ENCODE data around the gene CRISP3. TPM values are rescaled to one million over a fixed set of nuclear protein-coding genes. Genes with fewer than 3 reads are reported as not detected.

The CRISP3 gene
- total and polyA plus RNA-seq, 2 donors (not counting 1 experiment from before 2014, with no cell fraction given): not detected

DNA sequence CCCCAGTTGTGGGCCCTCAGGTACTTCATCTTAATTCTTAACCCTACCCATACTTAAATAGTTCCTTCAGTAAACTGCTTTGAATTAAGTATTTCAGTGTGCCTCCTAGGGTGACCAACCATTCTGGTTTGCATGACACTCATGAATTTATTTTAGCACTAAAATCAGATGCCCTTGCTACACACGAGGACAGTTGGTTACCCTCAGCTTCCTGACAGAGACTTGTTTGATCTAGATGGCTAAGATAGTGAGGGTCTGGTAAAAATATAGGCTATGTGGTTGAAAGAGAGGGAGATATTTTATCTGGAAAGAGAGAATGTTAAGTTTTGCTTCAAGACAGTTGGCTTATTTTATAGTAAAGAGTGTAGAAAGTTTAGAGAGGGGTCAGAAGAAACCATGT is 32.3 kb upstream of the CRISP3 start:
- Mint-ChIP-seq H3K27ac (no peak overlapping the region), H3K27me3 (no peaks in the 10 kb centered on the region), H3K4me3 (no peak overlapping the region), H3K4me1 (no peaks in the 10 kb centered on the region), H3K9me3 (ENCODE audit: insufficient read depth) (peaks cover 3% of the 10 kb centered on the region)
- Histone ChIP-seq H4K20me1 (ENCODE audit: control insufficient read depth, insufficient read depth, low read length, poor library complexity, severe bottlenecking) (no peaks in the 10 kb centered on the region), H3K27me3 (replicated peaks in 1 of 4; ENCODE audit: control extremely low read depth in 1 of 4, control insufficient read depth in 3 of 4, insufficient read depth in 4 of 4, low read length in 3 of 4) (no peaks in the 10 kb centered on the region), H3K4me1 (ENCODE audit: control insufficient read depth in 2 of 2, insufficient read depth in 2 of 2, low read length in 2 of 2) (no peaks in the 10 kb centered on the region), H2AFZ (ENCODE audit: insufficient read depth, low read depth, low read length, poor library complexity, severe bottlenecking) (no peak overlapping the region), H3K9me3 (ENCODE audit: control extremely low read depth in 1 of 3, control insufficient read depth in 2 of 3, insufficient read depth in 1 of 3, low read length in 2 of 3) (no peaks in the 10 kb centered on the region), H3K36me3 (replicated peaks in 1 of 2; ENCODE audit: control extremely low read depth in 1 of 2, control insufficient read depth in 1 of 2, extremely low read depth in 1 of 2, insufficient read depth in 2 of 2, low read length in 1 of 2) (no peaks in the 10 kb centered on the region), H3K27ac (ENCODE audit: low read length in 2 of 2) (no peak overlapping the region), H3K4me3 (ENCODE audit: control extremely low read depth in 1 of 5, extremely low read depth in 1 of 5, insufficient read depth in 1 of 5, low read depth in 2 of 5, low read length in 4 of 5) (no peak overlapping the region), H3K4me2 (replicated peaks; ENCODE audit: low read depth, low read length, poor library complexity, severe bottlenecking) (no peak overlapping the region), H3K79me2 (ENCODE audit: control insufficient read depth, insufficient read depth, low read length) (no peaks in the 10 kb centered on the region), H3K9ac (ENCODE audit: low read length) (no peak overlapping the region)
- ChIA-PET POLR2A (no interaction called here), CTCF (no interaction called here)
- TF ChIP-seq, protein P1, sequence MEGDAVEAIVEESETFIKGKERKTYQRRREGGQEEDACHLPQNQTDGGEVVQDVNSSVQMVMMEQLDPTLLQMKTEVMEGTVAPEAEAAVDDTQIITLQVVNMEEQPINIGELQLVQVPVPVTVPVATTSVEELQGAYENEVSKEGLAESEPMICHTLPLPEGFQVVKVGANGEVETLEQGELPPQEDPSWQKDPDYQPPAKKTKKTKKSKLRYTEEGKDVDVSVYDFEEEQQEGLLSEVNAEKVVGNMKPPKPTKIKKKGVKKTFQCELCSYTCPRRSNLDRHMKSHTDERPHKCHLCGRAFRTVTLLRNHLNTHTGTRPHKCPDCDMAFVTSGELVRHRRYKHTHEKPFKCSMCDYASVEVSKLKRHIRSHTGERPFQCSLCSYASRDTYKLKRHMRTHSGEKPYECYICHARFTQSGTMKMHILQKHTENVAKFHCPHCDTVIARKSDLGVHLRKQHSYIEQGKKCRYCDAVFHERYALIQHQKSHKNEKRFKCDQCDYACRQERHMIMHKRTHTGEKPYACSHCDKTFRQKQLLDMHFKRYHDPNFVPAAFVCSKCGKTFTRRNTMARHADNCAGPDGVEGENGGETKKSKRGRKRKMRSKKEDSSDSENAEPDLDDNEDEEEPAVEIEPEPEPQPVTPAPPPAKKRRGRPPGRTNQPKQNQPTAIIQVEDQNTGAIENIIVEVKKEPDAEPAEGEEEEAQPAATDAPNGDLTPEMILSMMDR (IDR thresholded peaks at IDR 0.05): no peak
- no peak for TF ChIP-seq EZH2 (IDR thresholded peaks at IDR 0.05; ENCODE audit: borderline replicate concordance, insufficient read depth, low read depth, low read length, poor library complexity, severe bottlenecking)
- WGBS (ENCODE audit: insufficient coverage): 0% methylated on average over 1 of the region's 1 CpG
- no peak for ATAC-seq (ENCODE audit: low read depth)
- DNase-seq: no peak
- intact Hi-C loops (cut with micrococcal nuclease): no loop called here

GRCh38 chr6:49775043-49775442 is 30.9 kb upstream of the CRISP3 start:
- no peaks in the 10 kb centered on the region for H3K36me3 ChIP-seq (replicated peaks in 1 of 2; ENCODE audit: control extremely low read depth in 1 of 2, control insufficient read depth in 1 of 2, extremely low read depth in 1 of 2, insufficient read depth in 2 of 2, low read length in 1 of 2)
- no peak overlapping the region for H2AFZ ChIP-seq (ENCODE audit: insufficient read depth, low read depth, low read length, poor library complexity, severe bottlenecking)
- no peaks in the 10 kb centered on the region for H3K27me3 Mint-ChIP-seq
- no peak overlapping the region for H3K27ac Mint-ChIP-seq
- DNase-seq (no peak), ATAC-seq (ENCODE audit: low read depth) (no peak)
- POLR2A ChIA-PET: no interaction called here
- H3K9me3 ChIP-seq (ENCODE audit: control extremely low read depth in 1 of 3, control insufficient read depth in 2 of 3, insufficient read depth in 1 of 3, low read length in 2 of 3): no peaks in the 10 kb centered on the region
- intact Hi-C loops (cut with micrococcal nuclease): no loop called here
- no peaks in the 10 kb centered on the region for H4K20me1 ChIP-seq (ENCODE audit: control insufficient read depth, insufficient read depth, low read length, poor library complexity, severe bottlenecking)
- no peaks in the 10 kb centered on the region for H3K4me1 Mint-ChIP-seq
- no peak overlapping the region for H3K4me2 ChIP-seq (replicated peaks; ENCODE audit: low read depth, low read length, poor library complexity, severe bottlenecking)
- no peaks in the 10 kb centered on the region for H3K4me1 ChIP-seq (ENCODE audit: control insufficient read depth in 2 of 2, insufficient read depth in 2 of 2, low read length in 2 of 2)
- H3K4me3 Mint-ChIP-seq: no peak overlapping the region
- H3K79me2 ChIP-seq (ENCODE audit: control insufficient read depth, insufficient read depth, low read length): no peaks in the 10 kb centered on the region
- H3K27me3 ChIP-seq (replicated peaks in 1 of 4; ENCODE audit: control extremely low read depth in 1 of 4, control insufficient read depth in 3 of 4, insufficient read depth in 4 of 4, low read length in 3 of 4): no peaks in the 10 kb centered on the region
- TF ChIP-seq, protein P1 (IDR thresholded peaks at IDR 0.05): no peak
- TF ChIP-seq EZH2 (IDR thresholded peaks at IDR 0.05; ENCODE audit: borderline replicate concordance, insufficient read depth, low read depth, low read length, poor library complexity, severe bottlenecking): no peak
- H3K4me3 ChIP-seq (ENCODE audit: control extremely low read depth in 1 of 5, extremely low read depth in 1 of 5, insufficient read depth in 1 of 5, low read depth in 2 of 5, low read length in 4 of 5): no peak overlapping the region
- H3K9ac ChIP-seq (ENCODE audit: low read length): no peak overlapping the region
- peaks cover 3% of the 10 kb centered on the region for H3K9me3 Mint-ChIP-seq (ENCODE audit: insufficient read depth)
- no peak overlapping the region for H3K27ac ChIP-seq (ENCODE audit: low read length in 2 of 2)
- CTCF ChIA-PET: no interaction called here

Measured in B cell (primary cell).